Peyer's patch (tissue), 4 donors: ENCODE measurements around the gene RAP1GAP.

Source experiments
- CTCF ChIP-seq, 6 experiments: fragments of 450-650 bp in 4 of 6; fragments of 200-600 bp in 2 of 6; sonication (generic) in 1 of 6; IDR thresholded peaks; one replicate each; pipeline ENCODE4 v1.5.1; 2017 to 2019; ENCODE audit warnings: antibody characterized with exemption in 6 of 6, mild to moderate bottlenecking in 3 of 6, moderate library complexity in 1 of 6
- POLR2A ChIP-seq, 2 donors: fragments of 450-650 bp; IDR thresholded peaks; one replicate each; pipeline ENCODE4 v1.5.1; 2017; ENCODE audit warnings: antibody characterized with exemption in 2 of 2, mild to moderate bottlenecking in 2 of 2, moderate library complexity in 2 of 2

- TF ChIP-seq CTCF (IDR thresholded peaks at IDR 0.05) (no peak), POLR2A (IDR thresholded peaks at IDR 0.05) (no peak)
Observed at GRCh38 chr1:21680381-21680780, 11.2 kb upstream of the RAP1GAP start.
